Kidney epithelial cell (primary cell): ENCODE measurements around the gene LURAP1L. TPM values are rescaled to one million over a fixed set of nuclear protein-coding genes. Genes with fewer than 3 reads are reported as not detected.

Experiments
- DNase-seq: peaks from one replicate; pipeline ENCODE4 v3.0.0-alpha.2; 2010; ENCODE audit warnings: low read depth
- H3K27me3 ChIP-seq: 2 replicates; pipeline ENCODE4 v1.6.0; 2011; ENCODE audit warnings: low read length; ENCODE audit not compliant: control insufficient read depth, insufficient read depth
- H3K36me3 ChIP-seq: 2 replicates; pipeline ENCODE4 v1.5.1; 2011; ENCODE audit warnings: low read length; ENCODE audit not compliant: control insufficient read depth, insufficient read depth
- H3K4me3 ChIP-seq: 2 replicates; pipeline ENCODE4 v1.5.1; 2011; ENCODE audit warnings: low read depth, mild to moderate bottlenecking, control low read depth, low read length
- CTCF ChIP-seq: IDR thresholded peaks from 2 replicates; pipeline ENCODE4 v1.5.1; 2011; ENCODE audit warnings: mild to moderate bottlenecking, moderate library complexity, low read length, control low read depth, inconsistent platforms; ENCODE audit not compliant: insufficient read depth, poor library complexity, severe bottlenecking
- total RNA-seq: library from RNA; depleted of rRNA; stranded (reverse); fragments of >200 nt; gene quantifications from 2 replicates; pipeline ENCODE4 v1.2.3, GENCODE V29; 2015

The LURAP1L gene
- total RNA-seq, 1 donor from 2014 or later: 46.6 TPM

GRCh38 chr9:12815888-12816287 is 41.1 kb downstream of the LURAP1L start:
- H3K36me3 ChIP-seq: no peaks in the 10 kb centered on the region
- no peak overlapping the region for H3K4me3 ChIP-seq
- DNase-seq: no peak
- H3K27me3 ChIP-seq: no peaks in the 10 kb centered on the region
- no peak for TF ChIP-seq CTCF

GRCh38 chr9:12816656-12817101 is 41.9 kb downstream of the LURAP1L start:
- DNase-seq: no peak
- Histone ChIP-seq H3K27me3 (no peaks in the 10 kb centered on the region), H3K36me3 (no peaks in the 10 kb centered on the region), H3K4me3 (no peak overlapping the region)
- TF ChIP-seq CTCF: no peak

DNA sequence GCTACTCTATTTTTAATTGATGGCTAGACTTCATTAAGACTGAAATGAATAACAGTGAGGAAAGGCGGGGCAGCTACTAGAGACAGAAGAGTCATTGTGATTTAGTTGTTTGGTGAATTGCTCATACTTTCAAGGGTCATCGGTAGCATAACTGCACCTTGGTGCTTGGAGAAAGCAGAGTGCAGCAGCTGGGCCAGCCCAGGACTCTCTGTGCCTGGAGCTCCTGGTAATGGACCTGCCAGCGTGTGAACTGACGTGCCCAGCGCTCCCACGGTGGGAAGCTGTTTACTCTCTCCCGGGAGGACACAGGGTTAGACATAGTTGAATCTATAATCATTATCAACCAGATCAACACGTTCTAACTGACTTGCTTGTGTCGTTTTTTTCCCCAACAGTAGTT is 42.9 kb downstream of the LURAP1L start:
- Histone ChIP-seq H3K27me3 (no peaks in the 10 kb centered on the region), H3K4me3 (no peak overlapping the region), H3K36me3 (no peaks in the 10 kb centered on the region)
- peak; percentile 85 for DNase-seq
- TF ChIP-seq CTCF: no peak

- TF ChIP-seq CTCF: peak; percentile 34
- no peak for DNase-seq
- H3K27me3 ChIP-seq: no peaks in the 10 kb centered on the region
- H3K36me3 ChIP-seq: no peaks in the 10 kb centered on the region
- H3K4me3 ChIP-seq: no peak overlapping the region
These were observed 43.7 kb downstream of the LURAP1L start for GRCh38 chr9:12818431-12819000.

- peak; percentile 36 for TF ChIP-seq CTCF
- DNase-seq: no peak
- Histone ChIP-seq H3K27me3 (no peaks in the 10 kb centered on the region), H3K36me3 (no peaks in the 10 kb centered on the region), H3K4me3 (no peak overlapping the region)
These were observed 44.8 kb downstream of the LURAP1L start for GRCh38 chr9:12819436-12820185.
